GM18517 (cell line): ENCODE measurements around the gene LAMP2.
A peak's percentile ranks its signal among the peaks of the same experiment; 100 is the strongest.

Source experiments
- ATAC-seq: cut with Tn5 transposase; IDR thresholded peaks from one replicate; pipeline ENCODE4 v1.9.1; 2021; ENCODE audit warnings: mild to moderate bottlenecking, moderate library complexity; ENCODE audit not compliant: unreplicated experiment

Gene LAMP2

GRCh38 chrX:120457766-120458180 lies 11.3 kb downstream of the LAMP2 start:
- peak; percentile 78 for ATAC-seq

- ATAC-seq = peak; percentile 44
Observed at GRCh38 chrX:120456973-120457372, 12.1 kb downstream of the LAMP2 start.

DNA sequence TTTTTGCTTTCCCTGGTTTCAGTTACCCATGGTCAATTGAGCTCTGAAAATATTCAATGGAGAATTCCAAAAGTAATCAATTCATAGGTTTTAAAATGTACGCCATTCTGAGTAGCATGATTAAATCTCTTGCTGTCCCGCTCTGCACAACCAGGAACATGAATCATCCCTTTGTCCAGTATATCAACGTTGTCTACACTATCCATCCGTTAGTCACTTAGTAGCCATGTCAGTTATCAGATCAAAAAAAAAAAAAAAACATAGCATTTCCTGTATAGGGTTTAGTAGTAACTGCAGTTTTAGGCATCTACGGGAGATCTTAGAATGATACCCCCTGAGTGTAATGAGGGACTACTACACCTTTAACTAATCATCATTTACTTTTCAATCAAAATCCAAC lies 15.1 kb downstream of the LAMP2 start:
- no peak for ATAC-seq

- ATAC-seq = no peak
Observed at GRCh38 chrX:120452131-120452530, 17.0 kb downstream of the LAMP2 start.

DNA sequence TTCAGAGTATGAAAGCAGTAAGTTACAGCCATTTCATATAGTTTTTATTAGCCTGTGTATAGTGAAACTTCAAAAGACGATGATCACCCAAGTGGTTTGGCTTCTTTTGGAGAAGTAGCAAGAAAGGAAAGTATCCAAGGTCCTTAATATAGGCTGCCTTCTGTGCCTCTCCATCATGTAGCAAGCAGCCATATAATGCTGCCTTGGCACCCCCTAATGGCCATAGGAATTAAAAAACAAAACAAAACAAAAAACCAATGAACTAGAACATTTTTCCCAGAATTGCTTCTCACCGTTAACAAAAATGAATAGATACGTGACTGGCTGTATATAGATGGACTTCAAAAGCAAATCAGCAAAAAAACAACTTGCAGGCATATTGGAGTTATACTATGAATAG lies 18.9 kb downstream of the LAMP2 start:
- no peak for ATAC-seq

- no peak for ATAC-seq
Observed at GRCh38 chrX:120446498-120446897, 22.6 kb downstream of the LAMP2 start.

DNA sequence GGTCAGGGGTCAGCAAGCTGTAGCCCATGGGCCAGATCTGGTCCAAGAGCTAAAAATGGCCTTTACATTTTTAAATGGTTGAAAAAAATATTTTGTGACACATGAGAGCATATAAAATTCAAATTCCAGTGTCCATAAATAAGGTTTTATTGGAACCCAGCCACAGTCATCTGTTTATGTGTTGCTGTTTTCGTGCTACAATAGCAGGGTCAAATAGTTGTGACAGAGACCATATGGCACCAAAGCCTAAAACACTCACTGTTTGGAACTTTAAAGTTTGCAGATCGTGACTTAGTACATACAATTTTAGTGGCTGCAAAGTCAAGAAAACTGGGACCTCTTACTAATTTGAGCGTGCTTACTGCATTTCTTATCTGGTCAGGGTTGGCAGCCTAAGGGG lies 29.2 kb downstream of the LAMP2 start:
- no peak for ATAC-seq

DNA sequence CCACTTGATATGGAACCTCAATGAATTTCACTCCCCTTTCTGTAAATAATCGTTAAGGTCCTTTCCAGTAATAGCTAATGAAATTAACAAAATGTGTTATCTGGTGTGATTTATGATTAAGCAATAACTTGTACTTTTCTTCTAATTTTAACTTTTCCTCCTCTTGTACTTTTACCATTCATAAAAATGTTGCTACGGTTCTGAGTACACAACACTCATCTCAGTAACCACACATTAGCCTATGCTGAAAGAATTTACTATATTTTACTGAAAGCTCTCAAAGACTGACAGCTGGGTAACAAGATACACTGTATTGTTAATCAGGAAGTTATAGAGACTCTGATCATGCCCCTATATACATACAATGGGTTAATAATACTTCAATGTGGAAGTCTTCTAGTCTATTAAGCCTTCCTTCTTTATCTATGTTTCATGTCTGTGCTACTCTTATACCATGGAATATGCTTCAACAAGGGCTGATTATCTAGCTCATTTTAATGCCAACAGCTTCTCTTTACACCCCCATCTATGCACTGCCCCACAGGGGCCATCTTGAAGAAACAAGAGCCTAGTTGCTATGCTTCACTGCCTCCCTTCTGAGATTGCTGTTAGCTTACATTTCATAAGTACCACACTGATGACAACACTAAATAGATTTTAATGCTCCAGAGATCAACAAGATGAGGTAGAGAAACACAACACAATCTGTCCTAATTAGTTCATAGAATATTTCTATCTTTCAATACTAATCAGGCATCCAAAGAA lies 39.1 kb downstream of the LAMP2 start:
- ATAC-seq = no peak

DNA sequence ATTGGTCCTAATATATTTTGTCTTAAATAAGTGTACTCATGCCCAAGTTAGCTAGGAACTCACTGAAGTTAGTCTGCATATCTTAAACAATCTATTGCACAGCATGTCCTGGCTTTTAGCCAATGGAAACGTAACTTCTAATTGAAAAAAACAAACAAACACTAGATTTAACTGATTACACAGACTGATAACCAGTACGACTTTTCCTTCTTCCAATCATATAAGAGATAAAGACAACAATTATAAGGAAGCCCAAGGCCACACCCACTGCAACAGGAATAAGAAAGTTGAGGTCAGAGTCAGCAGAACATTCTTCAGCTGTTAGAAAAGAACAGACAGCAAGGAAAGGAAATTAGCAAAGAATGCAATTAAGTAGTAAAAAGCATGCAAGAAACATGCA lies 40.8 kb downstream of the LAMP2 start:
- no peak for ATAC-seq

DNA sequence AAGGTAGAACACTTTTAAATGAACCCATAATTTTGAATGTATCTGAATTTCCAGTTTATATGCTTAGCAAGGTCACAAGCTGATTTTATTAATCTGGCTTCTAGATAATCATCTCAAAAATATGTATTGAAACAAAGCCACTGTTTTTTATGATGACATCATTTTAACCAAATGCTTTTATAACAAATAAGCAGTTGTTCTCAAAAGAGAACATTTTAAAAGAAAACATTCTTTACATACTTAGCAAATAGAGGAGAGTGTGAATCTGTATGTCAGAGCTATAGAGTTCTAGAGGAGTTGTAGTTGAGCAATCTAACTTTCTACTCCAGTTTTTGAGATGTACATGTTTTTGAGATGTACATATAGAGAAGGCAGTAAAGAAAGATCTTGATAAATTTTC lies 42.5 kb downstream of the LAMP2 start:
- no peak for ATAC-seq

DNA sequence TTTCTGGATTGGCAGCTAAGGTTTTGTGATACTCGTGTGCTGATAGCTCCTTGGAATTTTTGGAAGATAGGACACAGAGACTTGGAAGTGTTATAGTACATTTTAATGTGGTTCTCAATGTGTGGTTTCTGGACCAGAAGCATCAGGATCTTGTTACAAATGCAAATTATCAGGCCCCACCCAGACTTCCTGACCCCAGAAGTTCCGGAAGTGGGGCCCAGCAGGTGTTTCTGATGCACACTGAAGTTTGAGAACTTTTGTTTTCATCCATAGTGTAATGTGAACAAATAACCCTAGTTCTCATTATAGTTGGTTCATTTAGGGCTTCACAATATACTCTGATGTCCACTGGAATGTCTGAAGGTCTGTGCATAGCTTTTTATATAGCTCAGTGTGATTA lies 49.6 kb downstream of the LAMP2 start:
- peak; percentile 57 for ATAC-seq

GRCh38 chrX:120408168-120408567 lies 60.9 kb downstream of the LAMP2 start:
- ATAC-seq = no peak

- ATAC-seq = no peak
Observed at GRCh38 chrX:120406638-120407037, 62.5 kb downstream of the LAMP2 start.

DNA sequence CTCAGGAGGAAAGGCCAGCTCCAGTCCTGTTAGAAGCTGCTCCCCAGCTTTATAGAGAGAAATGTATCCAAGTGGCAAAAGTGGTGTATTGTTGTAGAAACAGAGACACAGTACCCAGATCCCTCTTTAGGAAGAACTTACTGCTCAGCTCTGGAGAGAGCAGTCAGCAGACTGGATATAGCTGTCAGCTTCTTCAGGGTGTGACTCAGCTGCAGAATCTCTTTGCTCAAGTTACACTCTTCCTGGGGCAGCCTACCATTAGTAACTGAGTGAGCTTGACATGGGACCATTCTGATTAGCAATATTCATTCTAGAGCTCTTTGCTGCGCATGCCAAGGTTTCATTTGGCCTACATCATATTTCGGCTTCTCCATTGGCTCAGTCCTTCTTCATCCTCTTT lies 66.7 kb downstream of the LAMP2 start:
- no peak for ATAC-seq

- no peak for ATAC-seq
Observed at GRCh38 chrX:120401301-120401700, 67.8 kb downstream of the LAMP2 start.

DNA sequence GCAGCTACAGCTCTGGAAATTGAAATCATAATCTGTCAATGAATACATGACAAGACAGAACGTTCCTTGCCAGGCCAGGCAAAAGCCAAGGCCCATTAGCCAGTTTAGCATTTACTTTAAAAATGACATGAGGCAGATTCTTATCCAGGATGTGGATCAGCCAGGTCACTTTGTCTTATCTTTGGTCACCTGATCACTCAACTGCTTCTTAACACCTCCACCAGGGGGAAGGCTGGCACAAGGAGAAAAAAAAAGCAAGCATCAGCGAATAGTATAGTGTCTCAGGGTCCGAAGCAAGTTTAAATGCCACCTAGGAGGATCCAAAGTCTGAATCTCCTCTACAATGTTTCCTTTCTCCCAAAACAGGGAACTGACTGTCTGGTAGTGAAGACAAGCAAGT lies 88.4 kb downstream of the LAMP2 start:
- ATAC-seq = no peak

GRCh38 chrX:120379937-120380681 lies 89.0 kb downstream of the LAMP2 start:
- ATAC-seq = no peak

GRCh38 chrX:120378570-120378969 lies 90.5 kb downstream of the LAMP2 start:
- no peak for ATAC-seq
